Cardiac muscle cell (in vitro differentiated cells and primary cell): ENCODE results near the gene ROBO4. TPM values are rescaled to one million over a fixed set of nuclear protein-coding genes. Genes with fewer than 3 reads are reported as not detected.

Source experiments
- DNase-seq, 2 donors: peaks; one replicate each; pipeline versions ENCODE4 v3.0.0 to v3.0.0-alpha.2; 2010 to 2017; ENCODE audit warnings: low read depth in 1 of 2, low spot score in 1 of 2
- H3K27ac ChIP-seq: fragments of 200-600 bp; sonication (generic); 2 replicates; pipeline ENCODE4 v1.5.1; 2016
- H3K27me3 ChIP-seq: fragments of 200-600 bp; sonication (generic); 2 replicates; pipeline ENCODE4 v1.6.0; 2016; ENCODE audit warnings: control low read depth
- H3K36me3 ChIP-seq: fragments of 200-600 bp; sonication (generic); 2 replicates; pipeline ENCODE4 v1.5.1; 2016; ENCODE audit warnings: control low read depth
- H3K4me1 ChIP-seq: fragments of 200-600 bp; sonication (generic); 2 replicates; pipeline ENCODE4 v1.8.1; 2017; ENCODE audit warnings: low read depth, mild to moderate bottlenecking, mixed run types
- H3K4me3 ChIP-seq: fragments of 200-600 bp; sonication (generic); 2 replicates; pipeline ENCODE4 v1.5.1; 2016; ENCODE audit warnings: mild to moderate bottlenecking
- H3K9me3 ChIP-seq: fragments of 200-600 bp; sonication (generic); 2 replicates; pipeline ENCODE4 v1.5.1; 2017; ENCODE audit warnings: low read depth, mild to moderate bottlenecking, control low read depth
- polyA plus RNA-seq: library from polyadenylated mRNA; unstranded; fragments of >200 nt; fragmentation: Nextera tagmentation; extraction: Ambion mirVana; gene quantifications from 2 replicates; pipeline ENCODE4 v1.2.1, GENCODE V29; 2016
- total RNA-seq: library from RNA; depleted of rRNA; stranded (reverse); fragments of >200 nt; gene quantifications from 2 replicates; pipeline ENCODE4 v1.2.3, GENCODE V29; 2016
- TF ChIP-seq, protein P1 (sequence below): IDR thresholded peaks from 2 replicates; pipeline ENCODE4 v1.5.1; 2012; ENCODE audit warnings: low read depth, mild to moderate bottlenecking, low read length

ROBO4 gene
- total and polyA plus RNA-seq, 2 experiments from 2014 or later: 0.21 to 2.4 TPM

DNA sequence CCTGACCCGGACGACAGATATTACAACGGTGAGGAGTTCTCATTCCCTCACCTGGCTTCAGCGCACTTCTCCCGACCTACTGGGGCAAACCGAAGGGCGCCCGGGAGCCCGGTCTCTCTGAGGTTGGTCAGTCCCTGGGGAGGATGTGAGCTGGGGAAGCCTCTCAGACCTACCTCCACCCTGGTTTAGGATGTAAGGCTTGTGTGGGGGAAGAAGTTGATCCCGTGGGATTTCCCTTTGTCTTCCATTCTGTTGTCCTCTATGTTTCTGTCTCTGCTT lies 20.1 kb downstream of the ROBO4 start:
- H3K36me3 ChIP-seq: no peaks in the 10 kb centered on the region
- no peaks in the 10 kb centered on the region for H3K9me3 ChIP-seq
- H3K27ac ChIP-seq: no peak overlapping the region
- no peak overlapping the region for H3K4me3 ChIP-seq
- DNase-seq: no peak
- peaks cover 34% of the 10 kb centered on the region for H3K27me3 ChIP-seq
- TF ChIP-seq, protein P1, sequence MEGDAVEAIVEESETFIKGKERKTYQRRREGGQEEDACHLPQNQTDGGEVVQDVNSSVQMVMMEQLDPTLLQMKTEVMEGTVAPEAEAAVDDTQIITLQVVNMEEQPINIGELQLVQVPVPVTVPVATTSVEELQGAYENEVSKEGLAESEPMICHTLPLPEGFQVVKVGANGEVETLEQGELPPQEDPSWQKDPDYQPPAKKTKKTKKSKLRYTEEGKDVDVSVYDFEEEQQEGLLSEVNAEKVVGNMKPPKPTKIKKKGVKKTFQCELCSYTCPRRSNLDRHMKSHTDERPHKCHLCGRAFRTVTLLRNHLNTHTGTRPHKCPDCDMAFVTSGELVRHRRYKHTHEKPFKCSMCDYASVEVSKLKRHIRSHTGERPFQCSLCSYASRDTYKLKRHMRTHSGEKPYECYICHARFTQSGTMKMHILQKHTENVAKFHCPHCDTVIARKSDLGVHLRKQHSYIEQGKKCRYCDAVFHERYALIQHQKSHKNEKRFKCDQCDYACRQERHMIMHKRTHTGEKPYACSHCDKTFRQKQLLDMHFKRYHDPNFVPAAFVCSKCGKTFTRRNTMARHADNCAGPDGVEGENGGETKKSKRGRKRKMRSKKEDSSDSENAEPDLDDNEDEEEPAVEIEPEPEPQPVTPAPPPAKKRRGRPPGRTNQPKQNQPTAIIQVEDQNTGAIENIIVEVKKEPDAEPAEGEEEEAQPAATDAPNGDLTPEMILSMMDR: no peak
- no peaks in the 10 kb centered on the region for H3K4me1 ChIP-seq

- H3K9me3 ChIP-seq: no peaks in the 10 kb centered on the region
- DNase-seq: no peak
- H3K4me3 ChIP-seq: peak overlapping the region; percentile 38
- TF ChIP-seq, protein P1: no peak
- H3K36me3 ChIP-seq: no peaks in the 10 kb centered on the region
- H3K4me1 ChIP-seq: no peaks in the 10 kb centered on the region
- peaks cover 40% of the 10 kb centered on the region for H3K27me3 ChIP-seq
- no peak overlapping the region for H3K27ac ChIP-seq
Measured at GRCh38 chr11:124876818-124877630, 20.6 kb downstream of the ROBO4 start.

- H3K27ac ChIP-seq: no peak overlapping the region
- TF ChIP-seq, protein P1: peak; percentile 67
Measured at GRCh38 chr11:124875943-124876817, 21.5 kb downstream of the ROBO4 start.

DNA sequence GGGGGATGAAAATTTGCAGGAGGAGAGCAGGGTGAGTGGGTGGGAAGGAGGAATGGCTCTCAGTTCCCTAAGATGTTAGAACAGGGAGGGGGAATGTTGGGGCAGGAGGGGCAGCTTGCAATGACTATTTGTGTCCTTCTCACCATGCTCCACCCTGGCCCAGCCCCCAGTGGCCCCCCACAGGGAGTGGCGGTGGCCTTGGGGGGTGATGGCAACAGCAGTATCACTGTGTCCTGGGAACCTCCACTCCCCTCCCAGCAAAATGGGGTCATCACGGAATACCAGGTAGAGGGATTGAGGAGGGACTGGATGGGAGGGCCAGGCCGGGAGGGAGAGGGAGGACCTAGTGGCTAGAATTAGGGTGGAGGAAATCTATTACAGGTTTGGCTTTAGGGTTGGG lies 22.3 kb downstream of the ROBO4 start:
- no peak overlapping the region for H3K4me3 ChIP-seq
- peaks cover 56% of the 10 kb centered on the region for H3K27me3 ChIP-seq
- TF ChIP-seq, protein P1: no peak
- H3K9me3 ChIP-seq: no peaks in the 10 kb centered on the region
- DNase-seq: no peak
- H3K27ac ChIP-seq: no peak overlapping the region
- no peaks in the 10 kb centered on the region for H3K4me1 ChIP-seq
- no peaks in the 10 kb centered on the region for H3K36me3 ChIP-seq

More at GRCh38 chr11:124875943-124876817, 21.5 kb downstream of the ROBO4 start:
- DNase-seq: peak; percentile 89 to 98
- Histone ChIP-seq H3K27me3 (peaks cover 48% of the 10 kb centered on the region), H3K4me3 (peak overlapping the region; percentile 38), H3K36me3 (no peaks in the 10 kb centered on the region), H3K4me1 (no peaks in the 10 kb centered on the region), H3K9me3 (no peaks in the 10 kb centered on the region)

DNA sequence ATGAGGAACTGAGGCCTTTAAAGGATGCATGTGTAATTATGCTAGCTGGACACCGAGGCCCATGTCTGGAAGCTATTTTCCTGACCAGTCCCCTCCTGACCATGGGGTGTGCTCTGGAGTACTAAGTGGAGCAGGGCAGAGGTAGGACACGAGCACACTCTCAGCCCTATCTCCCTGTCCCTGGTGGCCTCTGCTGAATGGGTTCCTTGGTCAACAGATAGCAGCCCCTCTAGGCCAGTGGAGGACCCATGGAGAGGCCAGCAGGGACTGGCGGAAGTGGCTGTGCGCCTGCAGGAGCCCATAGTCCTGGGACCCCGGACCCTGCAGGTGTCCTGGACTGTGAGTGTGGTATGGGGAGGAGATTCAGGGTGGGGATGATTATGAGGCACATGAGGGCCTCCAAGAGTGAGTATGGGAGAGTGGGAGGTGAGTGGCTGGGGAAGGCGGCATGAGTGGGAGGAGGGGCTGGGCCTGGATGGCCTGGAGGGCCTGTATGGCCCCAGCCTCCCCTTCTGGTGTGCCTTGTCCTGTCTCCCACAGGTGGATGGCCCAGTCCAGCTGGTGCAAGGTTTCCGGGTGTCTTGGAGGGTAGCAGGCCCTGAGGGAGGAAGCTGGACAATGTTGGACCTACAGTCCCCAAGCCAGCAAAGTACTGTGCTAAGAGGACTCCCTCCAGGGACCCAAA lies 23.0 kb downstream of the ROBO4 start:
- Histone ChIP-seq H3K36me3 (no peaks in the 10 kb centered on the region), H3K27me3 (peaks cover 63% of the 10 kb centered on the region), H3K4me1 (no peaks in the 10 kb centered on the region), H3K27ac (no peak overlapping the region), H3K9me3 (no peaks in the 10 kb centered on the region), H3K4me3 (no peak overlapping the region)
- TF ChIP-seq, protein P1: no peak
- DNase-seq: no peak
